HG03457 (cell line): ENCODE measurements around the gene NPTN.
"Not testable (repeated sequence)": the region's sequence is repeated elsewhere in the genome, so short reads cannot be mapped to it uniquely, and the experiment has no call there.

Experiments
- ATAC-seq: cut with Tn5 transposase; IDR thresholded peaks from one replicate; pipeline ENCODE4 v1.9.1; 2021; ENCODE audit warnings: moderate number of reproducible peaks; ENCODE audit not compliant: unreplicated experiment

NPTN gene

GRCh38 chr15:73633111-73633990 lies at the start of gene NPTN:
Gene NPTN (minus strand): TSS chr15:73633389. CDS start chr15:73633215, 174 bp downstream.
- peak; percentile 74 for ATAC-seq

- ATAC-seq, result no peak
Measured at GRCh38 chr15:73682600-73683090, 49.5 kb upstream of the NPTN start.

DNA sequence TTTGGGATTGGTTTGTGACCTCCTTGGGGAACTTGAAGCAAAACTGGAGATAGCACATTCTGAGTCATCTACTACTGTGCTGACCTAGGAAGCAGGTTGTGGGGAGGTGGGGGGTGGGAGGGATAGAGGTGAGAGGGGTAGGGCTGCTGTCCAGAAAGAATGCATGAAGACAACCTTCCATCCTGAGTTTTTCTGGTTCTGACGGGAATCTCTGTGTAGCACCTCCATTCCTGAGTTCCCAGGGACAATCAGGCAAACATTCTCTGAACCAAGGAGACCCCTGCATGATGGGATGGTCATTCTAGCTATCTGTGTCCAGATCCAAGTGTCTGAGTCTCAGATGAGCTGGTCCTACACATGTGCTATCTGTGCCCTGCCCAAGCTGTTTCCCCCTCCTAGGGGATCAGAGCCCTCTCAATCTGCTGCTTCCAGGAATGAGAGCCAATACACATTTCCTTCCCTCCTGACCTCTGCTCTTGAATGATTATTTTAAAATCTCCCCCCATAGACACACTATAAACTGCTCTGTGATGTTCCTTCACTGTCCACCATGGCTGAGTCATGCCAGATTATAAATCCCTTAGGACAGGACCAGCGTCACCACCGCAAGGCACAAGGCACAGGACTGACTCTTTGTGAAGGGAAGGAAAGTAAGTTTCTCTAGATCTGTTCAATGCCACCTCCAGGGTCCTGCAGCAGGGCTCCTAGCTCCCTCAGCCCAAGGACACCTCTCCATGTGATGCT lies 48.8 kb upstream of the NPTN start:
- no peak for ATAC-seq

DNA sequence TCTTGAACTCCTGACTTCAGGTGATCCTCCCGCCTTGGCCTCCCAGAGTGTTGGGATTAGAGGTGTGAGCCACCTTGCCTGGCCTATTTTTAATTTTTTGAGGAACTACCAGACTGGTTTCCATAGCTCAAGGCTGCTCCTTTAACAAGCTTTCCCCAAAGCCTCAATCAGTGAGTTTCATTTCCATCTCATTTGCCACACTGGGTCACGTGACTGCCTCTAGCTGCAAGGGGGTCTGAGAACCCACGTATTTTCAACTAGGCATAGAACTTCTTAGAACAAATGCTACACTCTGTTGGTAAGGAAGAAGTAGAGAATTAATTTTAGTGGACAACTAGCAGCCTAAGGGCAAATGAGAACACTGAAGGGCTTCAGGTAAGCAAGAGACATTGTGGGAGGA lies 47.9 kb upstream of the NPTN start:
- ATAC-seq, result no peak

DNA sequence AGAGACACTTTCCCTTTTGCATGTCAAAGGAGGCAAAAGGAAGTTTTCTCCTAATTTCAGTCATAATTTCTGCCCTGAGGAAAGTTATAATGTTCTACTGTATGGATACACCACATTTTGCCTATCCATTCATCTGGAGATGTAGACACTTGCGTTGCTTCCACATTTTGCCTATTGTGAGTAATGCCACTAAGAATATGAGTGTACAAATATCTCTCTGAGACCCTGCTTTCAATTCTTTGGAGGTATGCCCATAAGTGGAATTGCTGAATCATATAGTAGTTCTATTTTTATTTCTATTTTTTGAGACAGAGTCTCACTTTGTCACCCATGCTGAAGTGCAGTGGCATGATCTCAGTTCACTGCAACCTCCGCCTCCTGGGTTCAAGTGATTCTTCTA lies 47.4 kb upstream of the NPTN start:
- no peak for ATAC-seq

DNA sequence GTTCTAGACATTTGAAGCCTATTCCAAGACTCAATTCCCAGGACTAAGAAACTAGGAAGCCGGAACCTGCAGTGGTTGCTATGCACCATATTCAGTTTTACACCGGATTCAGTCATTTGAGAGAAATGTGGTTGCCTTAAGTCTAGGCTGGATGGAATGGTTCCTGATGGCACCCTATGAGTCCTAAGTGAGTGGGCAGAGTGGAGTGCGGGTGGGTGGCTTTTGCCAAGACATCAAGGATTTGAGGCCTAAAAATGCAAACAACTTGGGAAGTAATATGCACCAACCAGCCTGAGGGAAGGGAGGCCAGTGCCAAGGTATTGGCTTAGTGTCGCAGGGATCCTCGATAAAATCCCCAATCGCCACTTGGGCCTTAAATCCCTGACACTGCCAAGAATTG lies 46.8 kb upstream of the NPTN start:
- ATAC-seq, result no peak

DNA sequence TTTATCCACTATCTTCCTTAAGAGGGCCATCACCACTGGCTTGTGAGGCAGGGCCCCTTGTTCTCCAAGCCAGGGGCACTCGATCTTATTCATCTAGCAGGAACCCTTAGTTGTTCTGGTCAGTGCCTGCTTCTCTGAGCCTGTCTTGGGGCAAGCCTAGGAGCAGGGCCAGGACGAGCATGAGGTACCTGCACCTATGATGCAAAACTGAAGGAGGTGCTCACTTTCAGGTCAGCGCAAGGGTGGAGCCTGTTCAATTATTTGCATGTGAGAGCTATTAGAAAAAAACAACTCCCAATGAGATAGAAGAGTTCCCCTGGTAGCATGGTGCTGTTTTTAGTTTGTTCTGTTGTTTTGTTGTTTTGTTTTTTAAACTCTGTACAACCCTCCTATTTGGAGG lies 46.0 kb upstream of the NPTN start:
- no peak for ATAC-seq

DNA sequence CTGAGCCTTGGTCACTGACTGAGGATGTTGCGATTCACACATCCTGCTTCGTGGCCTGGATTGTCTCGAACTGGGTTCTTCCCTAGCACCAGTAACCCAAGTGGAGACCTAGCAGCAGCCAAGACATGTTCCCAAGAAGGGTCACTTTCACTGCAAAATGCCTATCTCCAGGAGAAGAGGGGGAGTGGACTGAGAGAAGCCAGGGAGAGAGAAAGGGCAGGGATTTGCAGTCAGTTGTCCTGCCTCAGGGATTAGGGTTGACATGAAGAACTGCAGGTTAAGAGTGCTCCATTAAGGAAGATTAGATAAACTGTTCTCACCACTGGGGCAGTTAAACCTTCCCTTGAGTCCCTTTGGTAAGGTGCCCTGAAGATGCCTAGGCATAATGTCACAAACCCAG lies 45.3 kb upstream of the NPTN start:
- ATAC-seq, result no peak

DNA sequence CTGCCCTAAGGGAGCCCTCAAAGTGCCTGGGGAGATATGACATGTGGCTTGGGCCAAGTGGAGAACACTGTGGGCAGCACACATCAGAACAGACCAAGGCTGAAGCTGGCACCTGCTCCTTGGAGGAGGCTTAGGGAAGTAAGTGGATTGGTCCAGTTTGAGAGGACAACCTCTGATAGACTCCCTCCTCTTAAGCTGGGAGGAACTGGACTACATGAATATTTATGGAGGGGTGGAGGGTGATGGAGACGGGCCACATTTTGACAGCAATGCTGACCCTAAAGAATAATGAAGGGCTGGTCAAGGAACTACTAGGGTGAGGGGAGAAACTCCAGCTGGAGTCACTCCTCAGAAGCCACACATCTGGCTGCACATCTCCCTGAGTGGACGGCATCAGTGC lies 44.5 kb upstream of the NPTN start:
- ATAC-seq, result no peak

DNA sequence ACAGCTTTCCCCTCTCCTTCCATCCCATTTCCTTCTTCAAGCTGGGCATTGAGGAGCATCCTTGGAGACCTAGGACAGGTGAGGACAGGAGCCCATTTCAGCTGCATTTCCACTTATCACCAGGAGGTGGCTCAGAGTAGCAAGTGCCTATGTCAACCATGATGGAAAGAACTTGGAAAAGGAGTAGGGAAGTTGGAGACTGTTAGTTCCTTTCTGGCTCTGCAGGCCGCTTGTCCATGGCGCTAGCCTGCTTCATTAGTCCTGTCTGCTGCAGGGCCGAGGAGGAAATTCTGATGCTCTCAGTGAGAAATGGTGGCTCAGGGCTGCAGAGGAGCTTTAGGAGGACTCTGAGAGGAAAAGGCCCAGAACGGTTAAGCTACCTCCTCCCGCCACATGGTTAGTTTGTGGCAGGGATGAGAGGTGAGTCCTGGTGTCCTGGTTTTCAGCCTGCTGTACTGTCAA lies 44.0 kb upstream of the NPTN start:
- no peak for ATAC-seq

DNA sequence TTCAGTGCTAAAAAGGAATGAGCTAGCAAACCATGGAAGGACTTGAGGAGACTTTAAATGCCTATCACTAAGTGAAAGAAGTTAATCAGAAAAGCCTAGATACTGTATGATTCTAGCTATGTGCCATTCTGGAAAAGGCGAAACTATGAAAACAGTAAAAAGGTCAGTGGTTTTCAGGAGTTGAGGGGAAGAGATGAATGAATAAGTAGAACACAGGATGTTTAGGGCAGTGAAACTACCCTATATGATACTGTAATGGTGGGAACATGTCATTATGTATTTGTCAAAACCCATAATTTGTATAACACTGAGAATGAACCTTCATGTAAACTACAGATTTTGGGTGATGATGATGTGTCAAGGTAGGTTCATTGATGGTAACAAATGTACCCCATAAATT lies 41.4 kb upstream of the NPTN start:
- ATAC-seq, result no peak

GRCh38 chr15:73660455-73660854 lies 27.3 kb upstream of the NPTN start:
- ATAC-seq, result no peak

DNA sequence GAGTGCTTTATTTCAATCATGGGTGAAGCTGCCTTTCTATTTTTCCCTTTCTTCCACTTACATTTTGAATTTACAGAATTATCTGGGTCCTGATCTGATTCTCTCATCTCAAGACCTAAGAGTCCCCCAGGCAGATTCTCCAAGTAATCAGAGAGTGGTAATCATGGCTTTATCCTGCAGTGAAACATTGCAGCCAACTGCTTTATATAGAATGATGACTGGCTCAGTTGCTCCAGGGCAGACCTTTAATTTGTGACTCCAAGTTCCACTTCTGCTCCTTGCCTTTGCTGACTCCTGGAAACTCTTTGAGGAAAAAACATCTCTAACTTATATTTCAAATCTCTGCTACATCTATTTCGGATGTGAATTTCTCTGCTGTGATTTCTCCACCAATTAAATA lies 25.5 kb upstream of the NPTN start:
- ATAC-seq, result no peak

GRCh38 chr15:73655724-73656123 lies 22.5 kb upstream of the NPTN start:
- ATAC-seq, result no peak

GRCh38 chr15:73654659-73655058 lies 21.5 kb upstream of the NPTN start:
- no peak for ATAC-seq

- ATAC-seq, result no peak
Measured at GRCh38 chr15:73650416-73651126, 17.4 kb upstream of the NPTN start.

GRCh38 chr15:73648014-73648295 lies 14.8 kb upstream of the NPTN start:
- no peak for ATAC-seq

DNA sequence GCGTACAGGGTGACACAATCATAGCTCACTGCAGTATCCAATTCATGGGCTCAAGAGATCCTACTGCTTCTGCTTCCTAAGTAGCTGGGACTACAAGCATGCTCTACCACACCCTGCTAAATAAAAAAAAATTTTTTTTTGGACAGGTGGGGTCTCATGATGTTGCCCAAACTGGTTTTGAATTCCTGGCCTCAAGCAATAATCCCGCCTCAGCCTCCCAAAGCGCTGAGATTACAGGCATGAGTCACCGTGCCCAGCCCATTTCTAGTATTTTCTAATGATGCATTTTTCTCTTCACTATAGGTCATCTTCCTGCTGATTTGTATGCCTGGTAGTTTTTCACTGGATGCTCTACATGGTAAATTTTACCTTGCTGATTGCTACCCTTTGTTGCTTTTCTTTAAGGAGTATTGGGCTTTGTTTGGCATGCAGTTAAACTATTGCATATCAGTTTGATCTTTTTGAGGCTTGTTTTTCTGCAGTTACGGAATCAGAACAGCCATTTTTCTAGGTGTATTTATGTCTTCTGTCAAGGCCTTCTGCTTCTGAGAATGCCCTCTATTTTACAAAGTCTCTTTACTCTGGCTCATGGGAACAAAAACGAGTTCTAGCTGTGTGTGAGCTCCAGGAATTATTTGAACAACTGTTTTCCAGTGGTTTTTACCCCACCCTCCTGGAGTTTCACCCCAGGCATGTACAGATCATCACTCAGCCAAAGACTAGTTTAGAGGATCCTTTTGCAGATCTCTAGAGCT lies 14.2 kb upstream of the NPTN start:
- ATAC-seq, result no peak

DNA sequence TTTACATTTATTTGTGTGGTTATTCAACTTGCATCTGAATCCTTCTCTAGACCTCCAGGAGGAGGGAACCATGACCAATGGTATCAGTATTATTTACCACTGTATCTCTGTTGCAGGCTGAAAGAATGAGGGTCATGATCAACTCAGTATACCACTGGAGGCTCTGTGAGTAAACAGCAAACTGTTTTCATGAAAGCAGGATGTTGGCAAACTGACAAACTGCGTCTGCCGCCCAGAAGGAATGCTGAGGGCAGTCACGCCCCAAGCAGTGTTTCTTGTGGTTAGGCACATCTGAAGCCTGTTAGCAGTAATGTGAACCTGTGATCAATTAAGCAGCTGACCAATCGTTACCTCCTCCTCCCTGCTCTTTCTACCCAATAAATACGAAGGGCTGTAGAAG lies 6.3 kb upstream of the NPTN start:
- not testable (repeated sequence) for ATAC-seq

DNA sequence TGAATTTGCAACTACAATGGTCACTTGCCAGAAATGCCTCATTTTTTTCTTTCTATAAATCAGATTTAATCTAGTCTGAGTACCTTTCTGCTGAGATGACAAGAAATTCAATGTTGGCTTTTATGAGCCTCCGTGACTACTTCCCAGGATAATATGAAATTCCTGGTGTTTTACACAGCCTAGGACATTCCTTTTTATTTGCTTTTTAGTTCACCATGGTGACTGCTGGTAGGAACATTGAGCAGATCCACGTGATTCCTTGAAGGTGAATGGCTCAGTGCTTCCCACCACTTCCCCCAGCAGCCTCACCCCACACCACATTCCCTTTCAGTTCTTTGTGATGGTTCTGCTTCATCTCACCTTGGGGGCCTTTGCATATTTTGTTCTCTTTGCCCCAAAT lies 4.3 kb upstream of the NPTN start:
- no peak for ATAC-seq

GRCh38 chr15:73633991-73634495 lies 854 bp upstream of the NPTN start:
- ATAC-seq, result no peak
